Neuronal stem cell (in vitro differentiated cells): ENCODE measurements around the gene TSPAN4. TPM values are rescaled to one million over a fixed set of nuclear protein-coding genes. Genes with fewer than 3 reads are reported as not detected.

ENCODE experiments used
- DNase-seq: peaks from one replicate; pipeline ENCODE4 v3.0.0-alpha.2; 2013; ENCODE audit warnings: low spot score
- H2AFZ ChIP-seq: one replicate; pipeline ENCODE4 v1.6.1; 2013; ENCODE audit warnings: mild to moderate bottlenecking, low read length, inconsistent platforms
- H2AK5ac ChIP-seq: 2 replicates; pipeline ENCODE4 v1.6.1; 2013; ENCODE audit warnings: low read depth, mild to moderate bottlenecking, inconsistent platforms, low read length, moderate library complexity, mixed read lengths
- H2BK120ac ChIP-seq: 2 replicates; pipeline ENCODE4 v1.6.1; 2013; ENCODE audit warnings: low read depth, mild to moderate bottlenecking, inconsistent platforms, low read length, moderate library complexity, mixed read lengths
- H2BK12ac ChIP-seq: one replicate; pipeline ENCODE4 v1.6.1; 2013; ENCODE audit warnings: low read length, inconsistent platforms
- H2BK15ac ChIP-seq: 2 replicates; pipeline ENCODE4 v1.6.1; 2013; ENCODE audit warnings: mild to moderate bottlenecking, low read length, inconsistent platforms, mixed read lengths
- H2BK5ac ChIP-seq: one replicate; pipeline ENCODE4 v1.6.1; 2013; ENCODE audit warnings: inconsistent platforms, mild to moderate bottlenecking, low read length, moderate library complexity
- H3K14ac ChIP-seq: one replicate; pipeline ENCODE4 v1.6.1; 2013; ENCODE audit warnings: low read length, inconsistent platforms
- H3K18ac ChIP-seq: 2 replicates; pipeline ENCODE4 v1.6.1; 2013; ENCODE audit warnings: low read length, inconsistent platforms
- H3K23ac ChIP-seq: 2 replicates; pipeline ENCODE4 v1.6.1; 2013; ENCODE audit warnings: low read depth, mild to moderate bottlenecking, mixed read lengths, low read length, inconsistent platforms; ENCODE audit not compliant: poor library complexity
- H3K27ac ChIP-seq: replicated peaks from 3 replicates; pipeline ENCODE4 v1.5.1; 2013; ENCODE audit warnings: low read length, inconsistent platforms
- H3K27me3 ChIP-seq, 3 experiments: 2 replicates each; pipeline ENCODE4 v1.6.1; 2013; ENCODE audit warnings: low read length in 3 of 3, mild to moderate bottlenecking in 2 of 3, inconsistent platforms in 1 of 3, low read depth in 1 of 3, mixed read lengths in 1 of 3, moderate library complexity in 1 of 3; ENCODE audit not compliant: control insufficient read depth in 3 of 3, insufficient read depth in 3 of 3
- H3K36me3 ChIP-seq, 2 donors: replicated peaks in 1 of 2; 2 replicates each; pipeline ENCODE4 v1.6.1; 2013; ENCODE audit warnings: low read length in 2 of 2; ENCODE audit not compliant: control insufficient read depth in 2 of 2, insufficient read depth in 2 of 2
- H3K4ac ChIP-seq: 2 replicates; pipeline ENCODE4 v1.6.1; 2013; ENCODE audit warnings: inconsistent platforms, mild to moderate bottlenecking, low read length, moderate library complexity
- H3K4me1 ChIP-seq, 2 donors: 1 replicate in 1 of 2; 2 replicates in 1 of 2; pipeline ENCODE4 v1.6.1; 2013; ENCODE audit warnings: low read length in 2 of 2, low read depth in 1 of 2; ENCODE audit not compliant: control insufficient read depth in 2 of 2, insufficient read depth in 1 of 2
- H3K4me2 ChIP-seq: one replicate; pipeline ENCODE4 v1.6.1; 2013; ENCODE audit warnings: mild to moderate bottlenecking, low read length, inconsistent platforms; ENCODE audit not compliant: insufficient read depth, poor library complexity, severe bottlenecking
- H3K4me3 ChIP-seq, 2 donors: 2 replicates each; pipeline ENCODE4 v1.5.1; 2013; ENCODE audit warnings: low read length in 2 of 2, mild to moderate bottlenecking in 2 of 2, inconsistent platforms in 1 of 2, moderate library complexity in 1 of 2
- H3K79me1 ChIP-seq: one replicate; pipeline ENCODE4 v1.6.1; 2013; ENCODE audit warnings: low read depth, mild to moderate bottlenecking, inconsistent platforms, low read length, moderate library complexity
- H3K9ac ChIP-seq: one replicate; pipeline ENCODE4 v1.6.1; 2013; ENCODE audit warnings: mild to moderate bottlenecking, low read depth, low read length, inconsistent platforms; ENCODE audit not compliant: poor library complexity
- H3K9me3 ChIP-seq, 2 donors: replicated peaks in 1 of 2; 2 replicates each; pipeline versions ENCODE3 to v1.6.1; 2013; ENCODE audit warnings: low read length in 2 of 2, mild to moderate bottlenecking in 2 of 2, inconsistent platforms in 1 of 2, low read depth in 1 of 2, mixed read lengths in 1 of 2, moderate library complexity in 1 of 2; ENCODE audit not compliant: control insufficient read depth in 2 of 2, insufficient read depth in 1 of 2
- H4K8ac ChIP-seq: one replicate; pipeline ENCODE4 v1.6.1; 2013; ENCODE audit warnings: low read depth, mild to moderate bottlenecking, inconsistent platforms, low read length, moderate library complexity
- H4K91ac ChIP-seq: one replicate; pipeline ENCODE4 v1.6.1; 2013; ENCODE audit warnings: low read length, low read depth, mild to moderate bottlenecking, inconsistent platforms; ENCODE audit not compliant: poor library complexity
- WGBS, 2 donors: extraction: QIAGEN DNeasy Blood & Tissue Kit; methylation state at CpG; one replicate each; pipeline ENCODE4 v1.1.7; 2013; ENCODE audit warnings: missing lambda C conversion rate in 2 of 2, mixed read lengths in 1 of 2; ENCODE audit not compliant: insufficient read length in 2 of 2, insufficient replicate concordance in 1 of 2; ENCODE audit errors: extremely low coverage in 2 of 2; 5-methylcytosine and 5-hydroxymethylcytosine counted together
- small RNA-seq: library from polyadenylated mRNA; stranded (forward); fragments of <200 nt; extraction: miRNeasy Mini kit (QIAGEN cat#:217004); gene quantifications from one replicate; pipeline ENCODE3, GENCODE V24; 2013; ENCODE audit not compliant: insufficient read depth

The TSPAN4 gene

GRCh38 chr11:914747-915501 is 72.3 kb downstream of the TSPAN4 start:
- no peak overlapping the region for H4K8ac ChIP-seq
- no peak for DNase-seq
- no CpG with 5 or more reads among the region's 21 CpGs for WGBS, 2 donors

More at GRCh38 chr11:914747-915501, 72.3 kb downstream of the TSPAN4 start:
- peak overlapping the region; percentile 91 for H3K23ac ChIP-seq
- peak overlapping the region; percentile 24 for H2BK120ac ChIP-seq
- H2BK12ac ChIP-seq = no peak overlapping the region
- H3K27me3 ChIP-seq = no peaks in the 10 kb centered on the region
- H3K36me3 ChIP-seq = no peaks in the 10 kb centered on the region
- peak overlapping the region; percentile 40 for H2AFZ ChIP-seq
- H4K91ac ChIP-seq = no peak overlapping the region
- H3K4ac ChIP-seq = no peak overlapping the region
- no peak overlapping the region for H3K27ac ChIP-seq
- H3K18ac ChIP-seq = no peak overlapping the region
- H2BK15ac ChIP-seq = peak overlapping the region; percentile 15
- peak overlapping the region; percentile 77 for H3K9ac ChIP-seq
- no peak overlapping the region for H3K14ac ChIP-seq
- no peak overlapping the region for H3K4me3 ChIP-seq
- peak overlapping the region; percentile 24 for H2AK5ac ChIP-seq
- H3K4me1 ChIP-seq = peaks cover 7 to 8% of the 10 kb centered on the region in 2 donors
- no peaks in the 10 kb centered on the region for H3K9me3 ChIP-seq
- no peak overlapping the region for H3K4me2 ChIP-seq
- peak overlapping the region; percentile 35 for H2BK5ac ChIP-seq
- H3K79me1 ChIP-seq = peaks cover 5% of the 10 kb centered on the region

Small RNA genes within 50 kb of the gene (small RNA-seq; reads per million reads assigned to genes)
- not detected for gene SNORA52
